PC-3 (cell line): ENCODE results near the gene ENPP3. TPM values are rescaled to one million over a fixed set of nuclear protein-coding genes. Genes with fewer than 3 reads are reported as not detected.

Source experiments
- ATAC-seq: fragments of 200-7000 bp; cut with Tn5 transposase; 2 replicates; pipeline ENCODE4 v1.9.1; 2020; ENCODE audit warnings: mild to moderate bottlenecking, moderate library complexity
- BruUV-seq: library from RNA; stranded (reverse); fragments of 400-500 nt; replicated peaks from 2 replicates; lab custom pipeline; 2021; lab: Mats Ljungman, UMichigan
- CTCF ChIA-PET: fragments of 300-600 bp; sonication (Branson Sonifier 250); formaldehyde crosslinking; loops from one replicate; lab custom pipeline; 2022; ENCODE audit warnings: antibody characterized with exemption; lab: Charles Lee
- POLR2A ChIA-PET: fragments of 300-600 bp; sonication (Branson Sonifier 250); formaldehyde crosslinking; loops from one replicate; lab custom pipeline; 2022; ENCODE audit warnings: antibody characterized with exemption; ENCODE audit not compliant: unreplicated experiment; lab: Charles Lee
- DNase-seq: peaks from one replicate; pipeline ENCODE4 v3.0.0-alpha.2; 2015
- H2AFZ ChIP-seq: fragments of 300-600 bp; sonication (generic); 2 replicates; pipeline ENCODE4 v1.6.0; 2016; ENCODE audit warnings: antibody characterized with exemption, low read length
- H3F3A ChIP-seq: fragments of 300-600 bp; sonication (generic); one replicate; pipeline ENCODE4 v1.6.0; 2017; ENCODE audit warnings: antibody characterized with exemption, low read length, control low read depth, mild to moderate bottlenecking; ENCODE audit not compliant: unreplicated experiment
- H3K27ac ChIP-seq: fragments of 300-600 bp; sonication (generic); 2 replicates; pipeline ENCODE4 v1.5.1; 2016; ENCODE audit warnings: mild to moderate bottlenecking, low read length
- H3K27me3 ChIP-seq: fragments of 300-600 bp; sonication (generic); 2 replicates; pipeline ENCODE4 v1.6.1; 2016; ENCODE audit warnings: low read length, mixed read lengths
- H3K36me3 ChIP-seq: fragments of 300-600 bp; sonication (generic); 2 replicates; pipeline ENCODE4 v1.6.1; 2016; ENCODE audit warnings: low read depth, mixed run types, low read length, mixed read lengths
- H3K4me1 ChIP-seq: fragments of 300-600 bp; sonication (generic); 2 replicates; pipeline ENCODE4 v1.5.1; 2016; ENCODE audit warnings: low read length; ENCODE audit not compliant: insufficient read depth
- H3K4me2 ChIP-seq: fragments of 300-600 bp; sonication (generic); 2 replicates; pipeline ENCODE4 v1.6.0; 2016; ENCODE audit warnings: low read length
- H3K4me3 ChIP-seq: fragments of 300-600 bp; sonication (generic); 2 replicates; pipeline ENCODE4 v1.5.1; 2016; ENCODE audit warnings: mild to moderate bottlenecking, low read length, mixed read lengths
- H3K79me2 ChIP-seq: fragments of 300-600 bp; sonication (generic); 2 replicates; pipeline ENCODE4 v1.6.1; 2017; ENCODE audit warnings: low read length, mixed read lengths
- H3K9ac ChIP-seq: fragments of 300-600 bp; sonication (generic); 2 replicates; pipeline ENCODE4 v1.6.0; 2016; ENCODE audit warnings: mild to moderate bottlenecking, low read length
- H3K9me2 ChIP-seq: fragments of 300-600 bp; sonication (generic); replicated peaks from 2 replicates; pipeline ENCODE4 v1.6.1; 2016; ENCODE audit warnings: mixed run types, low read length, mixed read lengths
- H3K9me3 ChIP-seq: fragments of 300-600 bp; sonication (generic); 2 replicates; pipeline ENCODE4 v1.6.1; 2016; ENCODE audit warnings: low read length, mixed read lengths
- H4K20me1 ChIP-seq: fragments of 300-600 bp; sonication (generic); 2 replicates; pipeline ENCODE4 v1.6.1; 2016; ENCODE audit warnings: low read length, mixed read lengths
- EZH2 ChIP-seq: fragments of 300-600 bp; sonication (generic); IDR thresholded peaks from one replicate; pipeline ENCODE4 v1.6.1; 2017; ENCODE audit warnings: antibody characterized with exemption, mild to moderate bottlenecking, low read length; ENCODE audit not compliant: unreplicated experiment
- EZH2phosphoT487 ChIP-seq: fragments of 300-600 bp; sonication (generic); IDR thresholded peaks from 2 replicates; pipeline ENCODE4 v1.6.1; 2018; ENCODE audit warnings: mild to moderate bottlenecking, antibody characterized with exemption, low read length, borderline replicate concordance
- intact Hi-C: fragments of 100-400 bp; cut with micrococcal nuclease; formaldehyde crosslinking; loops from 2 replicates; pipeline ENCODE4 v1.9.0; 2023
- total RNA-seq: library from RNA; depleted of rRNA; stranded (reverse); fragments of >200 nt; gene quantifications from 2 replicates; pipeline ENCODE4 v1.2.3, GENCODE V29; 2014
- TF ChIP-seq, protein P1 (sequence below): fragments of 300-600 bp; sonication (generic); conservative IDR thresholded peaks from 2 replicates; pipeline ENCODE4 v1.5.1; 2017; ENCODE audit warnings: antibody characterized with exemption, low read depth, mild to moderate bottlenecking, low read length

Gene ENPP3
- total RNA-seq, 1 experiment from 2014 or later, result 0.18 TPM

DNA sequence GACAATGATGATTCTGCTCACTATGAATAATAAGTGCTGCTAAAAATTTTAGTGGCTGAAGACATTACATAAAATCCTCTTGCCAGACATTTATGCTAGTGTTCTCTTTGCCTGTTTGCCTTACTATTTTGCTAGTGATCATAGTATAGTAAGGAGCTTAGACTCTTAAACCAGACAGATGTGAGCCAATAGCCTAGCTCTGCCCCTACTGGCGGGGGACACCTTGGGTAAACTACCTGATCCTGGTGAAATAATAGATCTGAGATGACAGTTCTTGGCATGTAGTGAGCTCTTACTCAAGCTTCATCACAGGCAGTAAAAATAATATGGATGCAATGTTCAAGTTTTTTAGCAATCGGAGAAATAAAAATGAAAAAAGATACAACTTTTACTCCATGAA is 18.8 kb downstream of the ENPP3 start:
- intact Hi-C loops, result no loop called here

DNA sequence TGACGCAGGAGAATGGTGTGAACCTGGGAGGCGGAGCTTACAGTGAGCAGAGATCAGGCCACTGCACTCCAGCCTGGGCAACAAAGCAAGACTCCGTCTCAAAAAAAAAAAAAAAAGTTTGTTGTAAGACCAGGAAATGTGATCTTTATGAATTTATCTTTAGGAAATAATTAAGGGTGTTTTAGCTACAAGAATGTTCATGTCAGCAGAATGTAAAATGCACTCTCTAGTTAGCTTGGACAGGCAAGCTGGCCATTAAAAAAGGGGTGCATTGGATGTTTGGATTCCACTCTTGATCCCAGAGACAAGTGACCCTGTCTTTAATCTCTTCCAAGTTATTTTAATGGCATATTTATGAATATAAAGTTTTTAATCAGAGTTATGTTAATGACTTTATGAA is 19.6 kb downstream of the ENPP3 start:
- no TSS peak for BruUV-seq
- Histone ChIP-seq H3K4me2 (no peak overlapping the region), H3K4me1 (peaks cover 43% of the 10 kb centered on the region), H3K9me2 (no peaks in the 10 kb centered on the region), H3K9me3 (no peaks in the 10 kb centered on the region), H3K79me2 (no peaks in the 10 kb centered on the region), H3K4me3 (no peak overlapping the region), H3K9ac (no peak overlapping the region), H3K36me3 (no peaks in the 10 kb centered on the region), H2AFZ (no peak overlapping the region), H4K20me1 (no peaks in the 10 kb centered on the region), H3K27ac (no peak overlapping the region), H3K27me3 (no peaks in the 10 kb centered on the region), H3F3A (peaks cover 8% of the 10 kb centered on the region)
- intact Hi-C loops, result no loop called here
- TF ChIP-seq EZH2phosphoT487 (no peak), EZH2 (no peak)
- TF ChIP-seq, protein P1, sequence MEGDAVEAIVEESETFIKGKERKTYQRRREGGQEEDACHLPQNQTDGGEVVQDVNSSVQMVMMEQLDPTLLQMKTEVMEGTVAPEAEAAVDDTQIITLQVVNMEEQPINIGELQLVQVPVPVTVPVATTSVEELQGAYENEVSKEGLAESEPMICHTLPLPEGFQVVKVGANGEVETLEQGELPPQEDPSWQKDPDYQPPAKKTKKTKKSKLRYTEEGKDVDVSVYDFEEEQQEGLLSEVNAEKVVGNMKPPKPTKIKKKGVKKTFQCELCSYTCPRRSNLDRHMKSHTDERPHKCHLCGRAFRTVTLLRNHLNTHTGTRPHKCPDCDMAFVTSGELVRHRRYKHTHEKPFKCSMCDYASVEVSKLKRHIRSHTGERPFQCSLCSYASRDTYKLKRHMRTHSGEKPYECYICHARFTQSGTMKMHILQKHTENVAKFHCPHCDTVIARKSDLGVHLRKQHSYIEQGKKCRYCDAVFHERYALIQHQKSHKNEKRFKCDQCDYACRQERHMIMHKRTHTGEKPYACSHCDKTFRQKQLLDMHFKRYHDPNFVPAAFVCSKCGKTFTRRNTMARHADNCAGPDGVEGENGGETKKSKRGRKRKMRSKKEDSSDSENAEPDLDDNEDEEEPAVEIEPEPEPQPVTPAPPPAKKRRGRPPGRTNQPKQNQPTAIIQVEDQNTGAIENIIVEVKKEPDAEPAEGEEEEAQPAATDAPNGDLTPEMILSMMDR, result no peak
- ChIA-PET CTCF (no interaction called here), POLR2A (no interaction called here)
- no peak for DNase-seq
- ATAC-seq, result no peak

More for the DNA sequence above, 18.8 kb downstream of the ENPP3 start:
- Histone ChIP-seq H3K4me1 (peaks cover 51% of the 10 kb centered on the region), H3K27ac (no peak overlapping the region), H3K4me3 (no peak overlapping the region), H4K20me1 (no peaks in the 10 kb centered on the region), H2AFZ (no peak overlapping the region), H3K9ac (no peak overlapping the region), H3K27me3 (no peaks in the 10 kb centered on the region), H3K4me2 (no peak overlapping the region), H3K9me3 (no peaks in the 10 kb centered on the region), H3K9me2 (no peaks in the 10 kb centered on the region), H3K79me2 (no peaks in the 10 kb centered on the region), H3F3A (peaks cover 8% of the 10 kb centered on the region), H3K36me3 (no peaks in the 10 kb centered on the region)
- TF ChIP-seq EZH2 (no peak), EZH2phosphoT487 (no peak)
- TF ChIP-seq, protein P1, result no peak
- ChIA-PET CTCF (no interaction called here), POLR2A (no interaction called here)
- ATAC-seq (no peak), DNase-seq (peak; percentile 17)
- no TSS peak for BruUV-seq

DNA sequence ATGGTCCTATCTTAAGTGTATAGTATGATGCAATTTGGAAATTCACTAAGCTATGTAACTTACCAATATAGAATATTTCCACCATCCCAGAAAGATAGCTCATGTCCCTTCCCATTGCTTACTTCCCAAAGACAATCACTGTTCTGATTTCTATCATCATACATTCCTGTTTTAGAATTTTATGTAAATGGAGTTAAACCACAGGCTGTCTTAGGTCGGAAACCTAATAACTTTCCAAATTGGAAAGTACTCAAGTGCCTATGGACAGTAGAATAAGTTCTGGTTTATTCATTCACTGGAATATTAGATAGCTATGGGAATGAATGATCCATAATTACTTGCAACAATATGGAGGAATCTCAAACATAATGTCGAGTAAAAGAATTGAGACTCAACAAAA is 20.1 kb downstream of the ENPP3 start:
- no TSS peak for BruUV-seq
- Histone ChIP-seq H3K27me3 (no peaks in the 10 kb centered on the region), H3K4me2 (no peak overlapping the region), H3F3A (peaks cover 5% of the 10 kb centered on the region), H3K4me3 (no peak overlapping the region), H3K4me1 (peaks cover 38% of the 10 kb centered on the region), H2AFZ (no peak overlapping the region), H3K9me2 (no peaks in the 10 kb centered on the region), H3K9ac (no peak overlapping the region), H3K27ac (peak overlapping the region; percentile 50), H3K36me3 (no peaks in the 10 kb centered on the region), H3K9me3 (no peaks in the 10 kb centered on the region), H3K79me2 (no peaks in the 10 kb centered on the region), H4K20me1 (no peaks in the 10 kb centered on the region)
- TF ChIP-seq, protein P1, result no peak
- TF ChIP-seq EZH2 (no peak), EZH2phosphoT487 (no peak)
- no peak for DNase-seq
- ChIA-PET POLR2A (no interaction called here), CTCF (no interaction called here)
- intact Hi-C loops, result no loop called here
- ATAC-seq, result no peak
